Measurements from ENCODE around the gene RAB3A.

DNA sequence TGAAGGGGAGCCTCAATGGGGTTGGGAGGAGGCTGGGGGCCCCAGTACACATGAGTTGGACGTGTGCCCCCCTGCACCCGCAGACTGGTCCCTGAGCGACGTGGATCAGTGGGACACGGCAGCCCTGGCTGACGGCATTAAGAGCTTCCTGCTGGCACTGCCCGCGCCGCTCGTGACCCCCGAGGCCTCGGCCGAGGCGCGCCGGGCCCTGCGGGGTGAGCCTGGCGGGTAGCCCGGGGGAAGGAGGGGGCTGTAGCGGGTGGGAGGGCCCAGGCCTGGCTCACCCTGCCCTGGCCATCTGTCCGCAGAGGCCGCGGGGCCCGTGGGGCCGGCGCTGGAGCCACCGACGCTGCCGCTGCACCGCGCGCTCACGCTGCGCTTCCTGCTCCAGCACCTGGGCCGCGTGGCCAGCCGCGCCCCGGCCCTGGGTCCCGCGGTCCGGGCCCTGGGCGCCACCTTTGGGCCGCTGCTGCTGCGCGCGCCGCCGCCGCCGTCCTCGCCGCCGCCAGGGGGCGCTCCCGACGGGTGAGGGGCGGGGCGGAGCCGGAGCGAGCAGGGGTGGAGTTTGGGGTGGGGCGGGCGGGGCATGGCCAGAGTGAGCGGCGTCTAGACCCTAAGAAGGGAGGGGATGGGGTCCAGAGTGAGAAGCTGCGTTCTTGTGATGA lies 42.7 kb downstream of the RAB3A start:
- no peak for TF ChIP-seq SMARCB1 (IDR thresholded peaks at IDR 0.05; ENCODE audit: insufficient read length, low read depth)
- no peak for TF ChIP-seq ZNF507 (tag; conservative IDR thresholded peaks at IDR 0.05)
- TF ChIP-seq RCOR1 (IDR thresholded peaks at IDR 0.05; ENCODE audit: borderline replicate concordance in 1 of 2, low read depth in 2 of 2, low read length in 2 of 2), result no peak
- no peak for TF ChIP-seq ZNF143 (CRISPR knock-in tag; IDR thresholded peaks at IDR 0.05)
- TF ChIP-seq EP300 (IDR thresholded peaks at IDR 0.05; ENCODE audit: low read length), result no peak
- TF ChIP-seq, protein P1, sequence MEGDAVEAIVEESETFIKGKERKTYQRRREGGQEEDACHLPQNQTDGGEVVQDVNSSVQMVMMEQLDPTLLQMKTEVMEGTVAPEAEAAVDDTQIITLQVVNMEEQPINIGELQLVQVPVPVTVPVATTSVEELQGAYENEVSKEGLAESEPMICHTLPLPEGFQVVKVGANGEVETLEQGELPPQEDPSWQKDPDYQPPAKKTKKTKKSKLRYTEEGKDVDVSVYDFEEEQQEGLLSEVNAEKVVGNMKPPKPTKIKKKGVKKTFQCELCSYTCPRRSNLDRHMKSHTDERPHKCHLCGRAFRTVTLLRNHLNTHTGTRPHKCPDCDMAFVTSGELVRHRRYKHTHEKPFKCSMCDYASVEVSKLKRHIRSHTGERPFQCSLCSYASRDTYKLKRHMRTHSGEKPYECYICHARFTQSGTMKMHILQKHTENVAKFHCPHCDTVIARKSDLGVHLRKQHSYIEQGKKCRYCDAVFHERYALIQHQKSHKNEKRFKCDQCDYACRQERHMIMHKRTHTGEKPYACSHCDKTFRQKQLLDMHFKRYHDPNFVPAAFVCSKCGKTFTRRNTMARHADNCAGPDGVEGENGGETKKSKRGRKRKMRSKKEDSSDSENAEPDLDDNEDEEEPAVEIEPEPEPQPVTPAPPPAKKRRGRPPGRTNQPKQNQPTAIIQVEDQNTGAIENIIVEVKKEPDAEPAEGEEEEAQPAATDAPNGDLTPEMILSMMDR (IDR thresholded peaks at IDR 0.05 in 2 of 3, conservative IDR thresholded peaks at IDR 0.05 in 1 of 3; ENCODE audit: insufficient read depth in 2 of 3, low read depth in 1 of 3, low read length in 3 of 3), result peak; percentile 15 to 96 (median 88); a peak in 4 of 6 replicates
- no peak; the same call in none of the 2 replicates for TF ChIP-seq POLR2A (conservative IDR thresholded peaks at IDR 0.05)
- TF ChIP-seq RBM22 (IDR thresholded peaks at IDR 0.05; ENCODE audit: low read depth, low read length, poor library complexity, severe bottlenecking), result no peak
- TF ChIP-seq ARNT (IDR thresholded peaks at IDR 0.05), result no peak
- TF ChIP-seq ZBTB7A (IDR thresholded peaks at IDR 0.05; ENCODE audit: borderline replicate concordance, control insufficient read depth, low read depth, low read length), result peak; percentile 58; the same call in 1 of the 2 replicates
- TF ChIP-seq TAF1 (IDR thresholded peaks at IDR 0.05; ENCODE audit: control insufficient read depth, extremely low read depth, insufficient read depth, low read length, severe bottlenecking), result no peak
- TF ChIP-seq RAD21 (CRISPR knock-in tag; conservative IDR thresholded peaks at IDR 0.05 in 1 of 2, IDR thresholded peaks at IDR 0.05 in 1 of 2), result peak in 1 of 2 experiments; percentile 65; a peak in 2 of 4 replicates
- TF ChIP-seq TRIM24 (IDR thresholded peaks at IDR 0.05), result no peak
